Breast epithelium (tissue), 4 donors: ENCODE measurements around the gene B4GAT1. TPM values are rescaled to one million over a fixed set of nuclear protein-coding genes. Genes with fewer than 3 reads are reported as not detected.

Experiments used
- DNase-seq, 2 donors: peaks; one replicate each; pipeline ENCODE4 v3.0.0-alpha.2; 2019; ENCODE audit warnings: low spot score in 2 of 2
- H3K27ac ChIP-seq, 2 donors: fragments of 200-600 bp; sonication (generic) in 1 of 2; one replicate each; pipeline ENCODE4 v1.5.1; 2016 to 2019; ENCODE audit warnings: mild to moderate bottlenecking in 1 of 2
- H3K27me3 ChIP-seq, 2 donors: fragments of 200-600 bp; sonication (generic) in 1 of 2; one replicate each; pipeline versions ENCODE4 v1.5.1 to v1.6.0; 2017 to 2019; ENCODE audit warnings: control low read depth in 1 of 2, mild to moderate bottlenecking in 1 of 2
- H3K36me3 ChIP-seq: fragments of 200-600 bp; one replicate; pipeline ENCODE4 v1.5.1; 2019
- H3K4me1 ChIP-seq, 2 donors: fragments of 200-600 bp; sonication (generic); one replicate each; pipeline ENCODE4 v1.5.1; 2016 to 2019; ENCODE audit warnings: control low read depth in 1 of 2
- H3K4me3 ChIP-seq, 3 donors: fragments of 200-600 bp; sonication (generic); 1 replicate in 2 of 3; 2 replicates in 1 of 3; pipeline ENCODE4 v1.5.1; 2016 to 2019; ENCODE audit warnings: mild to moderate bottlenecking in 3 of 3, moderate library complexity in 2 of 3
- H3K9me3 ChIP-seq, 2 donors: fragments of 200-600 bp; sonication (generic) in 1 of 2; one replicate each; pipeline ENCODE4 v1.5.1; 2016 to 2019; ENCODE audit warnings: control low read depth in 1 of 2
- CTCF ChIP-seq, 3 donors: fragments of 450-650 bp; IDR thresholded peaks; one replicate each; pipeline ENCODE4 v1.5.1; 2016 to 2017; ENCODE audit warnings: antibody characterized with exemption in 3 of 3, mild to moderate bottlenecking in 3 of 3, moderate library complexity in 3 of 3
- POLR2A ChIP-seq: fragments of 450-650 bp; IDR thresholded peaks from one replicate; pipeline ENCODE4 v1.6.1; 2016; ENCODE audit warnings: antibody characterized with exemption, mild to moderate bottlenecking, moderate library complexity
- POLR2AphosphoS5 ChIP-seq, 3 donors: sonication (generic); formaldehyde crosslinking; IDR thresholded peaks; one replicate each; pipeline ENCODE4 v1.6.1; 2017; ENCODE audit warnings: antibody characterized with exemption in 3 of 3
- intact Hi-C: fragments of 100-400 bp; cut with DNase I; formaldehyde crosslinking; loops from one replicate; pipeline ENCODE4 v1.15.1; 2023; ENCODE audit warnings: low total_unique reads
- total RNA-seq, 3 donors: library from RNA; depleted of rRNA; stranded (reverse); fragments of >200 nt; gene quantifications; one replicate each; pipeline ENCODE4 v1.1.0, GENCODE V29; 2016

The B4GAT1 gene
- total RNA-seq = 10 to 100 TPM; 20.0 to 35.4 (median 30.1) TPM

GRCh38 chr11:66347425-66348276, at the start of gene B4GAT1:
Gene B4GAT1, minus strand, starts transcription at chr11:66347629. Its CDS starts 84 bp downstream, at chr11:66347545.
- DNase-seq = peak; percentile 91 to 94
- Histone ChIP-seq H3K9me3 (no peaks in the 10 kb centered on the region), H3K27me3 (no peaks in the 10 kb centered on the region), H3K36me3 (no peaks in the 10 kb centered on the region), H3K4me3 (peak within 1 kb of the TSS; percentile 85 to 89 (median 87)), H3K27ac (peak within 1 kb of the TSS; percentile 88), H3K4me1 (peaks cover 0 to 25% of the 10 kb centered on the region in 2 donors)
- intact Hi-C loops = no loop called here
- TF ChIP-seq CTCF (IDR thresholded peaks at IDR 0.05) (no peak), POLR2AphosphoS5 (IDR thresholded peaks at IDR 0.05) (peak; percentile 87 to 91 (median 90)), POLR2A (no peak)

GRCh38 chr11:66393954-66394353, 46.5 kb upstream of the B4GAT1 start:
- no peaks in the 10 kb centered on the region for H3K4me1 ChIP-seq
- H3K4me3 ChIP-seq = no peak overlapping the region
- H3K27me3 ChIP-seq = peaks cover 0 to 3% of the 10 kb centered on the region in 2 donors
- DNase-seq = no peak
- no peak overlapping the region for H3K27ac ChIP-seq
- intact Hi-C loops = loop anchor here (5.0 kb wide), 1 partner anchor 98 kb away; no protein-coding TSS in a partner anchor
- no peaks in the 10 kb centered on the region for H3K36me3 ChIP-seq
- no peak for TF ChIP-seq CTCF (IDR thresholded peaks at IDR 0.05)
- TF ChIP-seq POLR2A = no peak
- no peak for TF ChIP-seq POLR2AphosphoS5 (IDR thresholded peaks at IDR 0.05)
- H3K9me3 ChIP-seq = no peaks in the 10 kb centered on the region

GRCh38 chr11:66391322-66391721, 43.9 kb upstream of the B4GAT1 start:
- Histone ChIP-seq H3K27me3 (peaks cover 0 to 3% of the 10 kb centered on the region in 2 donors), H3K4me3 (no peak overlapping the region), H3K27ac (no peak overlapping the region), H3K36me3 (no peaks in the 10 kb centered on the region), H3K9me3 (no peaks in the 10 kb centered on the region), H3K4me1 (no peaks in the 10 kb centered on the region)
- no peak for TF ChIP-seq CTCF (IDR thresholded peaks at IDR 0.05)
- TF ChIP-seq POLR2AphosphoS5 (IDR thresholded peaks at IDR 0.05) = no peak
- TF ChIP-seq POLR2A = no peak
- no peak for DNase-seq
- intact Hi-C loops = loop anchor here (5.0 kb wide), 1 partner anchor 101 kb away; no protein-coding TSS in a partner anchor

DNA sequence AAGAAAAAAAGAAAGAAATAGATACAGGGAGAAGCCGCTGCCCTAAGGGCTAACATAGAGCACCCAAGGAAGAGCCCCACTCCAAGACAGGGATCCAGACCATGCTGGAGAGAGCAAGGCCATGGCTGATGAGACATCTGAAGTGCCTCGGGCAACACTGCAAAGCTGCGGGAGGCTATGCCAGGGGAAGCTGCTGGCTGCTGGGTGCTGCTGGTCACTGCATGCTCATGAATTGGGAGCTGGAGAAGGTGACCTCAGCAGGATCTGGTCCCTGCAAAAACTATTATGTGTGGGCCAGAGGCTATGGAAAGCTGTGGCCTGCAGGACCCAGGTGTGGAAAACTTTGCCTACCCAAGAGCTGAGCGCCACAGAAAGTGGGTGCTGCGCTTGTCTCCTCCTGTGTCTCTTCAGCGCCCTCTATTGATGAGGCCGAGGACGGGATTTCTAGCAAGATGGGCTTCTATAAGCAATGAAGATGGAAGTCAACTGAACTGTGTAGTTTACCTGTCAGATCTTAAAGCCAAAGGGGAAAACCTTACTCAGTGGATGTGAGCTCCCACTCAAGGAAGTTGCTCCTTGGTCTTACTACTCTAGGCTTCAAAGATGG, 41.5 kb upstream of the B4GAT1 start:
- TF ChIP-seq POLR2AphosphoS5 (IDR thresholded peaks at IDR 0.05) = no peak
- peak in 2 of 3 donors; percentile 38 to 39 for TF ChIP-seq CTCF (IDR thresholded peaks at IDR 0.05)
- no peak for TF ChIP-seq POLR2A
- Histone ChIP-seq H3K36me3 (no peaks in the 10 kb centered on the region), H3K27me3 (peaks cover 0 to 3% of the 10 kb centered on the region in 2 donors), H3K9me3 (no peaks in the 10 kb centered on the region), H3K4me1 (no peaks in the 10 kb centered on the region), H3K27ac (no peak overlapping the region), H3K4me3 (no peak overlapping the region)
- intact Hi-C loops = no loop called here
- DNase-seq = peak in 1 of 2 donors; percentile 56
